ENCODE results near the gene SMCHD1.
"Not testable (repeated sequence)": the region's sequence is repeated elsewhere in the genome, so short reads cannot be mapped to it uniquely, and the experiment has no call there.

SMCHD1 gene

DNA sequence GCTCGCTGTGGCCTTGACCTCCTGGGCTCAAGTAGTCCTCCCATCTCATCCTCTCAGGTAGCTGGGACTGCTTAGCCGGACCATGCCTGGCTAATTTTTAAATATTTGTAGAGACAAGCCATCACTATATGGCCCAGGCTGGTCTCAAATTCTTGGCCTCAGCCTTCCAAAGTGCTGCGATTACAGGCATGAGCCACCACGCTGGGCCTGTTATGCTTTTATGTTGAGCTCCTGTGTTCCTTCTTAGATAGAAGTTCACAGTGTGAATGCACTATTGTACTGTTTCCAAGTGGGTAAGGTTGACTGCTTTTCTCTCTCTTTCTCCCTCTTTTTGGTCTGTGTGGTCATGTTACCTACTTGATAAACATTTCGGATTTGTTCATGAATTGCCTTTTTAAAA is 61.9 kb downstream of the SMCHD1 start:
- DNase-seq, result no peak

DNA sequence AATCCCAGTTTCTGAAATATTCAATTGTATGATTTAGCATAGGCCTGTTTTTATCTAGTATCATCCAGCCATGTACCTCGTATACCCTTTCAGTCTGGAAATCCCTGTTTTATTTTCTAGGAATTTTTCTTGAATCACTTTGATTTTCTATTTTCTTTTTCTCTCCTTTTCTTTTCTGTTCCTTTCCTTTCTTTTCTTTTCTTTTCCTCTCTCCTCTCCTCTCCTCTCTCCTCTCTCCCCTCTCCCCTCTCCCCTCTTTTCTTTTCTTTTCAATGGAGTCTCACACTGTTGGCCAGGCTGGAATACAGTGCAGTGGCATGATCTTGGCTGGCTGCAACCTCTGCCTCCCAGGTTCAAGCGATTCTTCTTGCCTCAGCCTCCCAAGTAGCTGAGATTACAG is 63.5 kb downstream of the SMCHD1 start:
- DNase-seq, result no peak

DNA sequence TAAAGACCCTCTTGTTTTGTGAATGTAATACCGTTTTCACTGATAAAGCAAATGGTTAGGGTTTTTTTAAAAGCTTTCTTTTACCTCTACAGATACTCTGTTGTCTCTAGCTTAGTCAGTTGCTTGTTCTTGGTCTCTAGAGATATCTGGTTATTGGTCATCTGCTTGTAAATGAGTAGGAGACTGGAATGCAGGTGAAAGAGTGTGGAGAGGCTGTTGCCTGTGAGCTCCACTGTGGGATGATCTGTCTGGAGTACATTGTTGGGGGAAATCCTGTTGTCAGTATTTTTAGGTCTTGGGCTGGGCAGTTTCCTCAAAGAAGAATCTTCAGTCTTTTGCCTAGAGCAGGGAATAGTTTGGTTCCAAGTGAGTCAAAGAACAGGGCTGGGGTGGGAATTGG is 67.7 kb downstream of the SMCHD1 start:
- no peak for DNase-seq

DNA sequence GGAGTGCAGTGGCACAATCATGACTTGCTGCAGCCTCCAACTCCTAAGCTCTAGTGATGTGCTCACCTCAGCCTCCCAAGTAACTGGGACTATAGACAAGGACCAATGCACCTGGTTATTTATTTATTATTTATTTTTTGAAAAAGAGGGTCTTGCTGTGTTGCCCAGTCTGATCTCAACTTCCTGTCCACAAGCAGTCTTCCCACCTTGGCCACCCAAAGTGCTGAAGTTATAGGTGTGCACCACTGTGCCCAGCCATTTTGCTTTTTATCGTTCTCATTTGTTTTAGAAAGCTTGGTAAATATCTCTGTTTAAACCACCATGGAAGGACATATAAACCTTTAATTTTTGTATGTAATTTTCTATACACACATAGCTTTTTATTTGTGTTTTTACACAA is 74.2 kb downstream of the SMCHD1 start:
- no peak for DNase-seq

DNA sequence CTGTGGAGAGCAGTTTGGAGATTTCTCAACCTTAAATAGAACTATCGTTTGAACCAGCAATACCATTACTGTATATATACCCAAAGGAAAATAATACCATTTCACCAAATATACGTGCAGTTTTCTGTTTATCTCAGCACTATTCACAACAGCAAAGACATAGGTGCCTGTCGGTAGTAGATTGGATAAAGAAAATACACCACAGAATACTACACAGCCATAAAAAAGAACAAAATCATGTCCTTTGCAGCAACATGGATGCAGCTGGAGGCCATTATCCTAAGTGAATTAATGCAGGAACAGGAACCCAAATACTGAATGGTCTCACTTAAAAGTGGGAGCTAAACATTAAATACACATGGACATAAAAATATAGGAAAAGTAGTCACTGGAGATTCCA is 81.3 kb downstream of the SMCHD1 start:
- no peak for DNase-seq

DNA sequence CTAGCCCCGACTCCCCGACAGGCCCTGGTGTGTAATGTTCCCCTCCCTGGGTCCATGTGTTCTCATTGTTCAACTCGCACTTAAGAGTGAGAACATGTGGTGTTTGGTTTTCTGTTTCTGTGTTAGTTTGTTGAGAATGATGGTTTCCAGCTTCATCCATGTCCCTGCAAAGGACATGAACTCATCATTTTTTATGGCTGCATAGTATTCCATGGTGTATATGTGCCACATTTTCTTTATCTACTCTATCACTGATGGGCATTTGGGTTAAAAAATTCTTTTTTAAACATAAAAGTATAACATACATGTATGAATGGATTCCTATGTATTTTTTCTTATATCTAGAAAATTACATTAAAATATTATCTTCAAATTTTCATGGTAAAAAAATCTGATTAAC is 84.6 kb downstream of the SMCHD1 start:
- DNase-seq, result not testable (repeated sequence)

DNA sequence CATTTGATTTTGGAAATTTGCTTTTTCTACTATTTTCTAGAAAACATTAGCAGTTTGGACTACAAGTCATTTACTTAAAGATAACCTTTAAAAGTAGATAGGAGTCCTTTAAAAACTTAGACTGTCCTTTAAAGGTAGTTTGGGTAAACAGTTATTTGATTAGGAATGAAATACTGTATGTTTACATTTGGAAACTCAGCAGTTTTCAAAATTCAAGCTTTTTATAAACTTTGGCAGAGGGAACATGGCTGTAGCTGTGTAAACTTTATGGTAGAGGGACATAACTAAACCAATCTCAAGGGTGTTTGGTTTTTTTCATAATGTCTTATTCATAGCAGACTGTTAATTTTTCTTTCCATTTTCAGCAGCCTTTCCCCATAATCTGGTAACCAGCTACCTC is 90.7 kb downstream of the SMCHD1 start:
- DNase-seq, result no peak

DNA sequence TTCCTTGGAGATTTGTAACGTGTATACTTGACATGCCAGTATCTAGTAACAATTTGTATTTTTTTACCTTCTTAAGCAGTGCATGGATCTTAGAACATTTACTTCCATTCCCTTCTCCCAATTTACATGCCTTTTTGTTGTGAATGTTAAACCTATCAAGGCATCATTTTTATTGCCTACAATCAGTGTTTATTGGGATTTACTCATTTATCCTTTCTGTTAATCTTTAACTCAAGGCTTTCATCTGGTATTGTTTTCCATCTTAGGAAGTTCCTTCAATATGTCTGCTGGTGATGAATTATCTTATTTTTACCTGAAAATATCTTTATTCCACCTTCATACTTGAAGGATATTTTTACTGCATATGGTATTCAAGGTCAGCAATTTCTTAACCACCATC is 102.8 kb downstream of the SMCHD1 start:
- no peak for DNase-seq

DNA sequence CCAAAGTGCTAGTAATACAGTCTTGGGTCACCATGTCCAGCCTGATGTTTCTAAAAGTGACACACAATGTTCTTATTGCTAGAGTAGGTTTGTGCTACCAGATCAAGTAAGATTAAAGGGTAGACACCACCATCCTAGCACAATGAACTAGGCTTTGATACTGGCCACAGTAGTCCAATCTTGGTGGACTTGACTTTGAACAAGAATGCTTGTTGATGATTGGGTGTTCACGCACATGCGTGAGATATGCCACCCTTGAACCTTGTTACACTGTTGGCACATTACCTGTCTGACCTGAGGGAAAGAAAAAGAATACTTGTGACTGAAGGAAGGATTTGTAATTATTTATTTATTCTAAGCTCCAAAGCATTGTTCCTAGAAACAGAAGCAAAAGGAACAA is 119.1 kb downstream of the SMCHD1 start:
- DNase-seq, result no peak

DNA sequence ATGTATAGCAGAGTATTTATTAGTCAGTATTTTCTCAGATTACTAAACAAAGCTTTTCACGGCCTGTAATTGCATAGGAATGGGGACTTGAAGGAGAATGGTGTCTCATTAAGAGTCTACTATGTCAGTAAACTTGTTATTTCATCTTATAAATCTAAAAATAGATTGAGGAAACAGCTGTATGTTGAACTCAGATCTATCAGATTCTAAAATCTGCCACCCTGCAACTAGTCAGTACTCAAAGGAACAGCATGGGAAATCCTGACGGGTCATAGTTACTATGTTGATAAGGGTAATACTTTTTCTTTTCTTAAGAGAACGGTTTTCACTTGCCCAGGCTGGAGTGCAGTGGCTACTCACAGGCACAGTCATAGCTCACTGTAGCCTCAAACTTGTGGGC is 121.1 kb downstream of the SMCHD1 start:
- DNase-seq, result no peak

DNA sequence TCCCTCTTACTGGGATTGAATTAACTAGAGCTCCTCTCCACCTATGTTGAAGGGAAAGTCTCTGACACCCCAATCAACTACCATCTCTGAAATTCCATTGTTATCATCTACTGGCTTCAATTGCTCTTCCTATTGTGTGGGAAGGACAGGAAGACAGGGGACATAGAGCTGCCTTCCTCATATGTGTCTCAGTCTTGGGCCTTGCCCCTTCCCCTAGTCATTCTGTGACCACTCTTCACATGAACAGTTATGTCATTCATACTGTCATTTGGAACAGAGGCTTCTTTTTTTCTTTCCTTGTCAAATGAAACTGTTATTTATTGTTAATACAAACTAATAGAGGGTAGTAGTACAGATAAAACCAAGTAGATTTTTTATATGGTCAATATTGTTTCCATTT is 121.7 kb downstream of the SMCHD1 start:
- DNase-seq, result no peak

DNA sequence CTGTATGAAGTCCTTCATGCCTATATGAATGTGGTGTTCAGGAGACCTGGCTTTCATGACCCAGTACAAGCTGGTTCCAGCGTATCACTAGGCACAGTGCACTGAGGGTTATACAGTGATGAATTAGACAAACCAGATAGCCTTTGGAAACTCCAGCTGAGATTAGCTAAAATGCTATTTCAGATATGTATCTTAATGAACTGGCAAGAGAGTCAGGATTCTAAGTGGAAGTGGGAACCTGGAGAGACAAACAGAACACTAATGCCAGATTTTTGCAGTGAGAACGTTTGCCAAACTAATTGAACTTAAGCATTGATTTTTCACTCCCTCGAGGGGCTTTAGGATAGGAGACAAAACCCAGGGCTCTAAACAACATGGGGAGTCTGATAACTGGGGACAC is 125.2 kb downstream of the SMCHD1 start:
- no peak for DNase-seq

DNA sequence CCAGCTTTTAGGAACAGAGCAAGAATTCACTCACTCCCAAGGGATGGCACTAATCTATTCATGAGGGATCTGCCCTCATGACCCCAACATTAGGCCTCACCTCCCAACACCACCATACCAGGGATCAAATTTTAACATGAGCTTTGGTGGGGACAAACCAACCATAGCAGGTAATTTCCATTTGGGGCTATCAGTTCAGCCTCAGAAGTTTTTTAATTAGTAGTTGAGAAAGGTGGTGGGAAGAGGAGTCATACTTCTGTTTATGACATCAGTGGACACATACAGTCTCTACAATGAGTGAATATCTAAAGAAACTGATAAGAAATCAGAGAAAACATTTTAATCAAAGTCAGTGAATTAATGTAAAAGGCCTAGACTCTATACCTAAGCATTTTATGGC is 131.7 kb downstream of the SMCHD1 start:
- no peak for DNase-seq

DNA sequence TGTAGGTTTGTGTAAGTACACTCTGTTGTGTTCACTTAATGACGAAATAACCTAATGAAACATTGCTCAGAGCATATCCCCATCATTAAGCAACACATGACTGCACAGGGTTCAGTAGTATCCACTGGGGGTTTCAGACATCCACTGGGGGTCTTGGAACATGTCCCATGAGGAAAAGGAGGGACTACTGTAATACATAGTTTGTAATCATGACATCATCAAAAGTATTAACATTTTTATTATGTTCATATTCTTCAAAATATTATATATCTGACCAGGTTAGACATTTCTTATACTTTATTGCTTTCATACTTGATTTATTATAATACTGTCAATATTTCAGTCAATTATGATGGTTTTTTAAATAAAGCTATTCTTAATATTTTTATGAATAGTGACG is 136.9 kb downstream of the SMCHD1 start:
- no peak for DNase-seq

DNA sequence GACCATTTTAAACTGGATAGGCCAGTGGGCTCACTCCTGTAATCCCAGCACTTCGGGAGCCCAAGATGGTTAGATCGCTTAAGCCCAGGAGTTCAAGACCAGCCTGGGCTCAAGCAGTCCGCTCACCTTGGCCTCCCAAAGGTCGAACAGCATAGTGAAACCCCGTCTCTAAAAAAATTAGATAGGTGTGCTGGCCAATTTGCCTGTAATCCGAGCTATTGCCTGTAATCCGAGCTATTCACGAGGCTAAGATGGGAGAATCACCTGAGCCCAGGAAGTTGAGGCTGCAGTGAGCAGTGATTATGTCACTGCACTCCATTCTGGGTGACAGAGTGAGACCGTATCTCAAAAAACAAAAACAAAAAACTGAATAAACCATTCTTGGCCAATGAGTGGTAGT is 138.6 kb downstream of the SMCHD1 start:
- no peak for DNase-seq

DNA sequence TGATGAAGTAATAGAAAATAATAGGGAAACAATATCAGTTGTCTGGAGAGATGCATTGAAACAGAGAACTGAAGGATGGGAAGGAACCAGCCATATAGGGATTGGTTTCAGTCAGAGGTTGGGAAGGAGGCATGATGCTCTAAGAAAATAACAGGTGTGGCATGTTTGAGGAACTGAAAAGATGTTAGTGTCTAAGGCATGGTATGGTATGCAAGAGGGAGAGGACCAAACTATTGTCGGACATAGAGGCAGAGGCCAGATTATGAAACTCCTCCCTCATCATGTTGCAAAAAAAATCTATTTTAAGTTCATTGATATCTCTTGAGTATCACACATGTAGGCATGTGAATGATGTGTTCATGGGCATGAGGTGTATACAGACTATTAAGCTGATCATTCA is 142.4 kb downstream of the SMCHD1 start:
- DNase-seq, result no peak

DNA sequence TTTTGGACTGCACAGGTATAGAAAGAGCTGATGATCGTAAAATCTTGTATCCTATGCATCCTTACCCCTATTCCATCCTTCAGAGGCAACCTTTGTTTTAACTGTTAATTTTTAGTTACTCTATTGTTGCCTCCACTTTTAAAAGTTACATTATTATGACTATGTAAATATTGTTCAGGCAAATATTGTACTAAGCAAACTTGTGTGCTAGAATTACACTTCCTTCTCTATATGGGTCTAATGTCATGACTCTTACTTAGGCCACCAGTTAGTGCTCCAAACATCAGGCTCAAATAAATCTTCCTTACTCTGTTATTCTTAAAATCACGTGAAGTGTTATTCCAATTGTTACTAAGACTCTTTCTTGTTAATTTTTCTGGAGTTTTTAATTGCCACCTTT is 143.8 kb downstream of the SMCHD1 start:
- DNase-seq, result no peak

DNA sequence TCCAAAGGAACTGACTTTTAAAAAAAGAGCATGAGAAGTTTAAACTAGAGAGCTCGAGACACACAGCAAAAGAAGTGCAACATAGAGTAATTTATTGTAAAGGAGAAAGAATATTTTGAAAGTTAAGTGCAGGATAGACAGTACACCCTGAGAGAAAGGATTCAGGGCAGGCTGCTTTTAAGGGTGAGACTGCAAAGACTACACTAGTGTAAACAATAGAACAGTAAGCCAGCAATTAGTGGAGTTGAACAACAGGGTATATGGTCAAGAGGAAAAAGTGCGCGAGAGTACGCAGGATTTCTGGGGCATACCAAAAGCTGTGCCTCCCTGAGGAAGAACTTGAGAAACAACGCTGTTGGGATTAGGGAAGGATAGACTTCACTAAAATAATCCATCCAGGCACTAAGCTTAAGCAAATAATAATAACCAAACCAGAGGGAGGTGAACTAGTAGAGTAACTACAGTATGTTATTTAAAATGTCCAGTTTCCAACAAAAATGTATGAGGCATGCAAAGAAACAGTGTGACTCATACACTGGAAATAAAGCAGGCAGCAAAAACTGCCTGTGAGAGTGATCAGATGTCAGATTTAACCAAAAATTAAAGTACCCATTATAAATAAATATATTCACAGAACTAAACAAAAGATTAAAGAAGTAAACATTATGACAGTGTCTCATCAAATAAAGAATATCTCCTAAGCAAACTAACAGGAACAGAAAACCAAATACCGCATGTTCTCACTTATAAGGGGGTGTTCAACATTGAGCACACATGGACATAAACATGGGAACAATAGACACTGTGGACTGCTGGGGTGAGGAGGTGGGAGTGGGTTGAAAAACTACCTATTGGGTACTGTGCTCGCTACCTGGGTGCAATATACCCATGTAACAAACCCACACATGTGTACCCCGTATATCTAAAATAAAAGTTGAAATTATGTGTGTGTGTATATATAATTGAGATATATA is 150.7 kb downstream of the SMCHD1 start:
- DNase-seq, result peak; percentile 80

DNA sequence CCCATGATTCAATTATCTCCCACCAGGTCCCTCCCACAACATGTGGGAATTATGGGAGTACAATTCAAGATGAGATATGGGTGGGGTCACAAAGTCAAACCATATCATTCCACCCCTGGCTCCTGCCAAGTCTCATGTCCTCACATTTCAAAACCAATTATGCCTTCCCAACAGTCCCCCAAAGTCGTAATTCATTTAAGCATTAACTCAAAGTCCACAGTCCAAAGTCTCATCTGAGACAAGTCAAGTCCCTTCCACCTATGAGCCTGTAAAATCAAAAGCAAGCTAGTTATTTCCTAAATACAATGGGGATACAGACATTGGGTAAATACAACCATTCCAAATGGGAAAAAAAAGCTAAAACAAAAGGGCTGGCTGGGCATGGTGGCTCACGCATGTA is 153.1 kb downstream of the SMCHD1 start:
- not testable (repeated sequence) for DNase-seq

DNA sequence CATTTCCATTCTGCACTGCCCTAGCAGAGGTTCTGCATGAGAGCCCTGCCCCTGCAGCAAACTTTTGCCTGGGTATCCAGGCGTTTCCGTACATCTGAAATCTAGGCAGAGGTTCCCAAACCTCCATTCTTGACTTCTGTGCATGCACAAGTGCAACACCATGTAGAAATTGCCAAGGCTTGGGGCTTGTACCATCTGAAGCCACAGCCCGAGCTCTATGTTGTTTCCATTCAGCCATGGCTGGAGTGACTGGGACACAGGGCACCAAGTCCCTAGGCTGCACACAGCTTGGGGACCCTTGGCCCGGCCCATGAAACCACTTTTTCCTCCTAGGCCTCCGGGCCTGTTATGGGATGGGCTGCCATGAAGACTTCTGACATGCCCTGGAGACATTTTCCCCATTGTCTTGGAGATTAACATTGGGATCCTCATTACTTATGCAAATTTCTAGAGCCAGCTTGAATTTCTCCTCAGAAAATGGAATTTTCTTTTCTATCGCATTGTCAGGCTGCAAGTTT is 154.2 kb downstream of the SMCHD1 start:
- not testable (repeated sequence) for DNase-seq

DNA sequence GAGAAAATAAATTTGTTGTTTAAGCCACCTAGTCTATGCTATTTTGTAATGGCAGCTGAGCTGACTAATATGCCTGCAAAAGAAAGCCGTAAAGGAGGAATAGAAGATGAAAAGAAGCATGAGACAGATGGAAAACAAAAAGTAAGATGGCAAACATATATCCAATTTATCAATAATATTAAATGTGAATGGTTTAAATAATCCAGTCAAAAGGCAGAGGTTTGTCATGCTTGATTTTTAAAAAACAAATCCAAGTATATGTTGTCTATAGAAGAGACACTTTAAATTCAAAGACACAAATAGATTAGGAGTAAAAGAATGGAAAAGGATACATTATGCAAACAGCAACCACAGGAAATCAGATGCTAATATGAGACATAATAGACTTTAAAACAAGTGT is 155.9 kb downstream of the SMCHD1 start:
- DNase-seq, result no peak

DNA sequence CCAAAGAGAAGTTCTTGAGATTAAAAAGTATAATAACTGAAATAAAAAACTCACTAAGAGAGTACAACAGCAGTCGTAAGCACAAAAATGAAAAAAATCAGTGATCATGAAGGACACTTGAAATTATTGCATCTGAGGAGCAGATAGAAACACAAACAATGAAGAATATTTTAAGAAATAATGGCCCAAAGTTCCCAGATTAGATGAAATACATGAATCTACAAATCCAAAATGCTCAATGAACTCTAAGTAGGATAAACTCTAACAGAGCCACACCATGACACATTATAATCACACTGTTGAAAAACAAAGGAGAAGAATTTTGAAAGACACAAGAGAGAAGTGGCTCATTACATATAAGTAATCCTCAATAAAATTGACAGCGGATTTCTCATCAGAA is 159.4 kb downstream of the SMCHD1 start:
- no peak for DNase-seq

DNA sequence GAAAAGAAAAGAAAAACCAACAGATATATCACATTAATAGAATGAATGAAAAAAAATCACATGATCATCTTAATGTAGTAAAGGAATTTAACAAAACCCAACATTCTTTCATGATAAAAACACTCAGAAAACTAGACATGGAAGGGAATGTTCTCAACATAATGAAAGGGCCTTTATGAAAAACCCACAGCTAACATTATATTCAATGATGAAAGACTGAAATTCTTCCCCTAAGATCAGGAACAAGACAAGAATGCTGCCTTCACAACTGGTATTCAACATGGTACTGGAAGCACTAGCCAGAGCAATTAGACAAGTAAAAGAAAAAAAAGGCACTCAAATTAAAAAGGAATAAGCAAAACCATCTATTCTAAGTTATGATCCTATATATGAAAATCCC is 162.8 kb downstream of the SMCHD1 start:
- no peak for DNase-seq

DNA sequence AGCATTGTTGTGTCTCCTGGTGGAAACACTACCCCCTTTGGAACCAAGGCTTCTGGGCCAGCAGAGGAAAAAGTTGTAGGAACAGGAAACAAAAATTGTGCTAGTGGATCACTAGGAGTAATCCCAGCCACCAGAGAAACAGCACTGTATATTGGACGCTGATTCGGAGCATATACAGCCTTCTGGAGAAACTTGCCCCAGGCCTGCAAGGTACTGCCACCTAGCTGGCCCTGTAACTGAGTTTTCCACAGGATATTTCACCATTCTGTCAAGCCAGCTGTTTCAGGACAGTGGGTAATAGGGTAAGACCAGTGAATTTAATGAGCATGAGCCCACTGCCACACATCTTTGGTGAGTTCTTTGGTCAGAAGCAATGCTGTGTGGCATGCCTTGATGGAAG is 166.2 kb downstream of the SMCHD1 start:
- DNase-seq, result no peak

Data from fibroblast of skin of back (primary cell).